OCI-LY1 (cell line): ENCODE results near the gene RADIL.

Experiments used
- H2AFZ ChIP-seq: fragments of 200-600 bp; sonication (generic), shearing (Covaris generic); 2 replicates; pipeline ENCODE4 v1.6.0; 2014; ENCODE audit warnings: antibody characterized with exemption, mild to moderate bottlenecking, low read length
- H3F3A ChIP-seq: fragments of 200-600 bp; sonication (generic), shearing (Covaris generic); 2 replicates; pipeline ENCODE4 v1.6.0; 2014; ENCODE audit warnings: mild to moderate bottlenecking, antibody characterized with exemption, low read length, moderate library complexity; ENCODE audit not compliant: insufficient read depth
- H3K27ac ChIP-seq: fragments of 200-600 bp; sonication (generic); 2 replicates; pipeline ENCODE4 v1.5.1; 2014; ENCODE audit warnings: low read length, mixed run types, mild to moderate bottlenecking, low read depth; ENCODE audit not compliant: poor library complexity, severe bottlenecking
- H3K27me3 ChIP-seq: fragments of 200-600 bp; sonication (generic); 2 replicates; pipeline ENCODE4 v1.6.0; 2014; ENCODE audit warnings: antibody characterized with exemption, mild to moderate bottlenecking, low read length, moderate library complexity; ENCODE audit not compliant: insufficient read depth
- H3K36me3 ChIP-seq: fragments of 200-600 bp; sonication (generic); 2 replicates; pipeline ENCODE4 v1.6.1; 2014; ENCODE audit warnings: mild to moderate bottlenecking, antibody characterized with exemption, low read length, moderate library complexity, mixed read lengths; ENCODE audit not compliant: insufficient read depth
- H3K4me1 ChIP-seq: fragments of 200-600 bp; sonication (generic); 2 replicates; pipeline ENCODE4 v1.5.1; 2014; ENCODE audit warnings: mild to moderate bottlenecking, low read length, moderate library complexity; ENCODE audit not compliant: insufficient read depth, severe bottlenecking
- H3K4me2 ChIP-seq: fragments of 200-600 bp; sonication (generic), shearing (Covaris generic); 2 replicates; pipeline ENCODE4 v1.6.1; 2014; ENCODE audit warnings: low read length
- H3K4me3 ChIP-seq: fragments of 200-600 bp; sonication (generic); 2 replicates; pipeline ENCODE4 v1.5.1; 2014; ENCODE audit warnings: low read length, low read depth, mild to moderate bottlenecking, mixed read lengths; ENCODE audit not compliant: poor library complexity, severe bottlenecking
- H3K79me2 ChIP-seq: fragments of 200-600 bp; shearing (Covaris generic); 2 replicates; pipeline ENCODE4 v1.6.1; 2016; ENCODE audit warnings: mixed run types, low read length, mixed read lengths; ENCODE audit not compliant: insufficient read depth
- H3K9ac ChIP-seq: fragments of 200-600 bp; sonication (generic), shearing (Covaris generic); 2 replicates; pipeline ENCODE4 v1.6.1; 2014; ENCODE audit warnings: mild to moderate bottlenecking, low read length, mixed read lengths
- H3K9me2 ChIP-seq: fragments of 200-600 bp; sonication (generic), shearing (Covaris generic); 2 replicates; pipeline ENCODE4 v1.6.1; 2014; ENCODE audit warnings: low read depth, mild to moderate bottlenecking, low read length, mixed read lengths
- H3K9me3 ChIP-seq: fragments of 200-600 bp; shearing (Covaris generic); 2 replicates; pipeline ENCODE4 v1.6.1; 2014; ENCODE audit warnings: low read length, mixed read lengths
- H4K20me1 ChIP-seq: fragments of 200-600 bp; sonication (generic), shearing (Covaris generic); 2 replicates; pipeline ENCODE4 v1.6.0; 2016; ENCODE audit warnings: mild to moderate bottlenecking, low read length; ENCODE audit not compliant: insufficient read depth
- EZH2 ChIP-seq: fragments of 200-600 bp; sonication (generic), shearing (Covaris generic); IDR thresholded peaks from 2 replicates; pipeline ENCODE4 v1.8.0; 2017; ENCODE audit warnings: borderline replicate concordance, mixed run types, mild to moderate bottlenecking, antibody characterized with exemption, low read length, moderate library complexity, mixed read lengths
- TF ChIP-seq, protein P1 (sequence below): fragments of 200-600 bp; sonication (generic), shearing (Covaris generic); IDR thresholded peaks from 2 replicates; pipeline ENCODE4 v1.5.1; 2017; ENCODE audit warnings: mild to moderate bottlenecking, antibody characterized with exemption, low read length, moderate library complexity, mixed read lengths

RADIL gene

GRCh38 chr7:4849390-4849789, 34.1 kb downstream of the RADIL start:
- TF ChIP-seq, protein P1, sequence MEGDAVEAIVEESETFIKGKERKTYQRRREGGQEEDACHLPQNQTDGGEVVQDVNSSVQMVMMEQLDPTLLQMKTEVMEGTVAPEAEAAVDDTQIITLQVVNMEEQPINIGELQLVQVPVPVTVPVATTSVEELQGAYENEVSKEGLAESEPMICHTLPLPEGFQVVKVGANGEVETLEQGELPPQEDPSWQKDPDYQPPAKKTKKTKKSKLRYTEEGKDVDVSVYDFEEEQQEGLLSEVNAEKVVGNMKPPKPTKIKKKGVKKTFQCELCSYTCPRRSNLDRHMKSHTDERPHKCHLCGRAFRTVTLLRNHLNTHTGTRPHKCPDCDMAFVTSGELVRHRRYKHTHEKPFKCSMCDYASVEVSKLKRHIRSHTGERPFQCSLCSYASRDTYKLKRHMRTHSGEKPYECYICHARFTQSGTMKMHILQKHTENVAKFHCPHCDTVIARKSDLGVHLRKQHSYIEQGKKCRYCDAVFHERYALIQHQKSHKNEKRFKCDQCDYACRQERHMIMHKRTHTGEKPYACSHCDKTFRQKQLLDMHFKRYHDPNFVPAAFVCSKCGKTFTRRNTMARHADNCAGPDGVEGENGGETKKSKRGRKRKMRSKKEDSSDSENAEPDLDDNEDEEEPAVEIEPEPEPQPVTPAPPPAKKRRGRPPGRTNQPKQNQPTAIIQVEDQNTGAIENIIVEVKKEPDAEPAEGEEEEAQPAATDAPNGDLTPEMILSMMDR = peak; percentile 48
- TF ChIP-seq EZH2 = no peak
- H3K36me3 ChIP-seq = no peaks in the 10 kb centered on the region
- no peaks in the 10 kb centered on the region for H3K4me1 ChIP-seq
- H3K9ac ChIP-seq = no peak overlapping the region
- no peaks in the 10 kb centered on the region for H3K9me2 ChIP-seq
- no peaks in the 10 kb centered on the region for H4K20me1 ChIP-seq
- H2AFZ ChIP-seq = no peak overlapping the region
- H3K27me3 ChIP-seq = peaks cover 4% of the 10 kb centered on the region; the same call in 1 of the 2 replicates
- H3K9me3 ChIP-seq = no peaks in the 10 kb centered on the region
- no peaks in the 10 kb centered on the region for H3F3A ChIP-seq
- no peak overlapping the region for H3K4me3 ChIP-seq
- H3K27ac ChIP-seq = no peak overlapping the region
- H3K79me2 ChIP-seq = no peaks in the 10 kb centered on the region
- H3K4me2 ChIP-seq = no peak overlapping the region

DNA sequence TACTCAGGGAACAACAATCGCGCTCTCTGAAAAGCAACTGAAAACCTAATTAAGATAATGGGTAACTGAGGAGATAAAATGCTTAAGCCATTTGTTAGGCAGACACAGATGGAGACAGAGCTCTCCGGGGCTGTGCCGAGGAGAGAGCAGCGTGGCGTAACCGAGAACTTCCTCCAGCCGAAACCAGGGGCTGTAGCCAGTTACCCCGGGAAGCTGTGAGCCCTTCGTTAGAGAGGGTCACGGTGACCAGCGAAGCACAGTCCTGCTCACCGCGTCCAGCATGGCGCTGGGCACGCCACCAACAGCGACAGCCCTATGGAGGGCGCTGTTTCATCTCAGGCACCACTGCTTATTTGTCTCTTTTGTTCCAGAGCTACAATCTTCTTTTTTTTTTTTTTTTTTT, 37.8 kb downstream of the RADIL start:
- Histone ChIP-seq H3K9me3 (no peaks in the 10 kb centered on the region), H3K27me3 (no peaks in the 10 kb centered on the region; the same call in 1 of the 2 replicates), H3K4me1 (no peaks in the 10 kb centered on the region), H3K4me2 (no peak overlapping the region), H3K36me3 (no peaks in the 10 kb centered on the region), H3K79me2 (no peaks in the 10 kb centered on the region), H3K9ac (no peak overlapping the region), H3K27ac (no peak overlapping the region), H3K4me3 (no peak overlapping the region), H3K9me2 (no peaks in the 10 kb centered on the region), H4K20me1 (no peaks in the 10 kb centered on the region), H3F3A (no peaks in the 10 kb centered on the region), H2AFZ (no peak overlapping the region)
- TF ChIP-seq, protein P1 = no peak
- TF ChIP-seq EZH2 = no peak

DNA sequence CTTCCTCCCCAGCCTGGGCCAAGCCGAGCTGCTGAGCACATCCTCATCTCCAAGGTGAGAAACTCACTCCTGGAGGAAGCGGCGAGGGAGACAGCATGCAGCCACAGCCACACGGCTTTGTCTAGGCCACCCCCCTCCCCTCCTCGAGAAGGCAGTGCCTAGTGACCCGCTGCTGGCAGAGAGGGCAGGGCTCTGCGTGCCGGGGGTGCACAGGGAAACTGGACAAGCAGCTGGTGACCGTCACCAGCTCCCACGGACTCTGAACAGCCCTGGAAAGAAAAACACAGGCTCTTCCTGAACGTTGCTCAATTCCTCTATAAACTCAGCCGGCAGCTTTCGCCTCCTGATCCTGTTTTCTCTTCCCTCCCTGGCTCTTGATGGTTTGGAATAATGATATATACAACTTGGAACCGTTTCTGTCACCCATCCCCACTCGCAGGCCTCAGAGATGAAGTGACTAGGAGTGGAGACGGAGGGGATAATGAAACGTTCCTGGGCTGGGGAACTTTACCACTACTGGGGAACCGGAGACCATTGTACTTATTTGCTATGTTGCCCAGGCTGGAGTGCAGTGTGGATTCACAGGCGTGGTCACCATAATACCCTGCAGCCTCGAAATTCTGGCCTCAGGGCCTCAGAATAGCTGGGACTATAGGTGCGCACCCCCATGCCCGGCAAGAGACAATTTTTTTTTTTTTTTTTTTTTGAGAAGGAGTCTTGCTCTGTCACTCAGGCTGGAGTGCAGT, 41.0 kb downstream of the RADIL start:
- H2AFZ ChIP-seq = no peak overlapping the region
- no peaks in the 10 kb centered on the region for H4K20me1 ChIP-seq
- H3K9me3 ChIP-seq = no peaks in the 10 kb centered on the region
- H3F3A ChIP-seq = no peaks in the 10 kb centered on the region
- H3K4me1 ChIP-seq = peaks cover 9% of the 10 kb centered on the region
- no peak overlapping the region for H3K4me3 ChIP-seq
- TF ChIP-seq EZH2 = no peak
- TF ChIP-seq, protein P1 = no peak
- no peaks in the 10 kb centered on the region for H3K9me2 ChIP-seq
- H3K27ac ChIP-seq = no peak overlapping the region
- no peaks in the 10 kb centered on the region for H3K36me3 ChIP-seq
- H3K79me2 ChIP-seq = no peaks in the 10 kb centered on the region
- peaks cover 7% of the 10 kb centered on the region; the same call in 1 of the 2 replicates for H3K27me3 ChIP-seq
- no peak overlapping the region for H3K4me2 ChIP-seq
- no peak overlapping the region for H3K9ac ChIP-seq
